NCI-H446 treated with DMSO at 0.1 percent for 48 hours (cell line): ENCODE measurements around the gene CRISPLD2.
"Not testable (repeated sequence)": the region's sequence is repeated elsewhere in the genome, so short reads cannot be mapped to it uniquely, and the experiment has no call there.

ENCODE experiments used
- DNase-seq: peaks from one replicate; lab custom pipeline; 2025; lab: John Stamatoyannopoulos, UW

CRISPLD2 gene

DNA sequence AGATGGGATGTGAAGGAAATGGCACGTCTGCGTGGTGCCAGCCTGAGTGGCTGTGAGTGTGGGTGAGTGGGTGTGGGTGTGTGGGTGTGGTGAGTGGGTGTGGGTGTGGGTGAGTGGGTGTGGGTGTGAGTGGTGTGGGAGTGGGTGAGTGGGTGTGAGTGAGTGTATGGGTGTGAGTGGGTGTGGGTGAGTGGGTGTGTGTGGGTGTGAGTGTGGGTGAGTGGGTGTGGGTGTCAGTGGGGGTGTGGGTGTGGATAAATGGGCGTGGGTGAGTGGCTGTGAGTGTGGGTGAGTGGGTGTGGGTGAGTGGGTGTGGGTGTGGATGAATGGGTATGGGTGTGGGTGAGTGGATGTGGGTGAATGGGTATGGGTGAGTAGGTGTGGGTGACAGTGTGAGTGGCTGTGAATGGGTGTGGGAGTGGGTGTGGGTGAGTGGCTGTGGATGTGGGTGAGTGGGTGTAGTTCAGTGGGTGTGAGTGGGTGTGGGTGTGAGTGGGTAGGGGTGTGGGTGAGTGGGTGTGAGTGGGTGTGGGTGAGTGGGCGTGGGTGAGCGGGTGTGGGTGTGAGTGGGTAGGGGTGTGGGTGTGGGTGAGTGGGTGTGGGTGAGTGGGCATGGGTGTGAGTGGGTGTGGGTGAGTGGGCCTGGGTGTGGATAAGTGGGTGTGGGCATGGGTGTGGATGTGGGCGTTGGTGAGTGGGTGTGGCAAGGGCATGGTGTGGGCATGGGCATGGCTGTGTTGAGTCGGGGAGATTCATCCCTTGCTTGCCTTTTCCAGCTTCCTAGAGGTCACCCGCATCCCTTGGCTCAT lies 110.7 kb downstream of the CRISPLD2 start:
- DNase-seq, result no peak

DNA sequence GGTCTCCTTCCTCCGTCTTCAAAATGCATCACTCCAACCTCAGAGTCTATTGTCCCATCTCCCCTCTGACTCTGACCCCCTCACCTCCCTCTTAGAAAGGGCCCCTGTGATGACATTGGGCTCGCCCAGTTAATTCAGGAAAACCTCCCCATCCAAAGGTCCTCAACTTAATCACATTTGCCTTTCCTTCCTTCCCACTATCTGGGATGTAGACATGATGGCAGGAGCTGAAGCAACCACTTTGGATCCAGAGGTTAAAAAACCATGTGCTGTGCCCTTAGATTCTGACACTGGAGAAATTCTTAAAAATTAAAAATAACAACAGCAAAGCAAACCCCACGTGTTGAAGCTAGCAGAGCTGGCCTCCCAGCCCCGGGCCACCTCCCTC lies 111.3 kb downstream of the CRISPLD2 start:
- no peak for DNase-seq

DNA sequence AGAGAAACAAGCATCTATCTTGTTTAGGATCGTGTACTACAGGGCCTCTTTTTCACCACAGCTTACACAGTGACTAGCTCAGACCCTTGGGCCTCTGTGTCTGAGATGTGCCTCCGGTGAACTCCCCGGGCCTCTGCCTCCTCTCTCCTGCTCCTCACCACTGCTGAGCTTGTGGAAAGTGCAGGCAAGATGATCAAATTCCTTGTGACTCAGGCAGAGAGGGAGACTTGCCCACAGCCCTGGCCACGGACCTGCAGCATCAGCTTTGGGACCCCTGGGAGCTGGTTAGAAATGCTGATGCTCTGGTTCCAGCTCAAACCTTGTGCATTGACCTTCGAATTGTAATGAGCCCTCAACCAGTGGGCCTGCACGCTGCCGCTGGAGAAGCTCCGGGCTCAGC lies 111.7 kb downstream of the CRISPLD2 start:
- no peak for DNase-seq

DNA sequence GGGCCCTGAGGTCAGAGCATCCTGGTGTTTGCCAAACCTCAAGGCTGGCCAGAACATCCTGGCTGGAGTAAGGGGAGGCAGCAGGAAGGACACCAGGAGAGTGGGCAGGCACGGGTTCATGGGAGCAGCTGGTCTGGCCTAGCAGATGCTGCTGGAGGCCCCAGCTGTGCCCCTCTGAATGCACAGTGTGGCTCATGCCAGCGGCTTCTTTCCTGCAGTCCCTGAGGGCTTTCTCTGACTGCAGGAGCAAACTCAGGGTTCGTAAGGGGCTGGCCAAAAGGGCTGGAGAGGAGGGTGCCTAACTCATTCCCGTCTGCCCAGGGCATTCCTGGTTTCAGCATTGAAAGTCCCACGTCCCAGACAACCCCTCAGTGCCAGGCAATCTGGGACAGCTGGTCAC lies 112.9 kb downstream of the CRISPLD2 start:
- DNase-seq, result no peak

DNA sequence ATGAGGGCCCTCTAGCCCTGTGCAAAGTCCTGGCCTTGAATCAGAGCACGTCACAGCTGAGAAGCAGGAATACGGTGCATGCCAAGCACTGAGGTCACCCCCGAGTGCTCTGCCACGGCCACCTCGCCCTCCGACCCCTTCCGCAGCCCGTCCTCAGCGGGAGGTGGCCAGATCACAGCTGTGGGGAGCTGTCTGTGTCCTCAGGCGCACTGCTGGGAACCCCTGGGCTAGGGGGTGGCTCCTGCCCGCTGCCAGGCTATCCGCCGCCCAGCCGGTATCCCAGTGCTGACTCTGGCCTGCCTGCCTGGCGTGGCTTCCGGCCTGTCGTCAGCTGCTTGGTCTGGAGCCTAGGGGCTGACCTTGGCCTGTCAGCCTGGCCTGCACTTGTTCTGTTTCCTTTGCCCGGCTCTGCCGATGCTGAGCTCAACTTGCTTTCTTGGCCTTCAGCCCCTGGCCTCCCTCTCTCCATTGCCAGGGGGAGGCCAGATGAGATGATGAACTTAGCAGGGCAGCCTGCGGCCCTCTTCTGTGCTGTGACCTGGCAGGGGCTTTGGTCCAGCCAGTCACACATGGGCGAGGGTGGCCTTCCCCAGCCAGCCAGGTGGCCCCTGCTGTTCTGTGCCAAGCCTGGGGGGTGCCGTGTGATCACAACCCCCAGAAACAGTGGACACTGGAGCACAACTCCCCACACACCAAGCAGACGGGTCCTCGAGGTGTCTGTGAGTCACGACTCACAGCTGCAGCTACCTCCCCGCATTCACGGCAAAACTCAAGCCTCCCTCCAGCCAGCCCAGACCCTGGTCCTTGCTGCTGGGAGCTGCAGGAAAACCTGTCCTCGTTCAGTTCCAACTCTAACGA lies 114.2 kb downstream of the CRISPLD2 start:
- DNase-seq, result no peak

DNA sequence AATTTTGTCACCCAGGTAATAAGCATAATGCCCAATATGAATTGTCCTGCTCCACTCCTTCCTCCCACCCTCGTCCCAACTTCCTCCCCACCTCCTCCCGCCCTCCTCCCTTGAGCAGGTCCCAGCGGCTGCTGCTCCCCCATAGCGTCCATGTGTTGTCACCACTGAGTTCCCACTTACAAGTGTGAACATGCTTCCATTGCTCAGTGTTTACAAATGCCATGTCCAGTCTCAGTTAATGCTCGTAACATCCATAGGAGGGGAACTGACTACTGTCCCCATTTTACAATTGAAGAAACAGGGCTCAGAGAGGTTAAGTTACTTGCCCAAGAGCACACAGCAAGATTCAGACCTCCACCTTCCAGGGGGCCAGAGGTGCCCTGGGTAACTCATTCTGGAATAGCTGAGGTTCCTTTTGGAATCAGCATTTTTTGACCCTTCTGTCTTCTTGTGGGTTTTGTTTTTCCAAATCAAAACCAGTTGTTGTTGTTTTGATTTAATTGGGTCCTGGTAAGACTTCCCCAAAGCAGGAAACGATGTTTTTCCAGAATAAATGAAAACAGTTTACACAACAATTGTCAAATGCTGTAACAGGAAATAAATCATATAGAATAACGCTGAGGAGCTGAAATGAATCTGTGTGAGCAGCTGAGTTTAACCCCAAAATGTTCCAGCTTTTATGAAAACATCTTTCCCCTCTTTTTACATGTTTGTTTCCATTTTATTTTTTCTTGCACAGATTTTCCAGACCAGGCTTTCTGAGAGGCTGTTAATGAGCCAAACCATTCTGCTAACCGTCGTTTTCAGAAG lies 117.6 kb downstream of the CRISPLD2 start:
- no peak for DNase-seq

DNA sequence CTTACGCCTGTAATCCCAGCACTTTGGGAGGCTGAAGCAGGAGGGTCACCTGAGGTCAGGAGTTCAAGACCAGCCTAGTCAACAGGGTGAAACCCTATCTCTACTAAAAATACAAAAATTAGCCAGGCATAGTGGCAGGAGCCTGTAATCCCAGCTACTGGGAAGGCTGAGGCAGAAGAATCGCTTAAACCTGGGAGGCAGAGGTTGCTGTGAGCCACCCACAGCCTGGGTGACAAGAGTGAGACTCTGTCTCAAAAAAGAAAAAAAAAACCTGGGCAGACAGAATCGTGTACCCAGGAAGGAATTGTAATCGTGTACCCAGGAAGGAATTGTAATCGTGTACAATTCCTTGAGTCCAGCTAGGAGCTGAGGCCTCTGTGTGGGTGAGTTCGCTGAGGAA lies 118.8 kb downstream of the CRISPLD2 start:
- not testable (repeated sequence) for DNase-seq

DNA sequence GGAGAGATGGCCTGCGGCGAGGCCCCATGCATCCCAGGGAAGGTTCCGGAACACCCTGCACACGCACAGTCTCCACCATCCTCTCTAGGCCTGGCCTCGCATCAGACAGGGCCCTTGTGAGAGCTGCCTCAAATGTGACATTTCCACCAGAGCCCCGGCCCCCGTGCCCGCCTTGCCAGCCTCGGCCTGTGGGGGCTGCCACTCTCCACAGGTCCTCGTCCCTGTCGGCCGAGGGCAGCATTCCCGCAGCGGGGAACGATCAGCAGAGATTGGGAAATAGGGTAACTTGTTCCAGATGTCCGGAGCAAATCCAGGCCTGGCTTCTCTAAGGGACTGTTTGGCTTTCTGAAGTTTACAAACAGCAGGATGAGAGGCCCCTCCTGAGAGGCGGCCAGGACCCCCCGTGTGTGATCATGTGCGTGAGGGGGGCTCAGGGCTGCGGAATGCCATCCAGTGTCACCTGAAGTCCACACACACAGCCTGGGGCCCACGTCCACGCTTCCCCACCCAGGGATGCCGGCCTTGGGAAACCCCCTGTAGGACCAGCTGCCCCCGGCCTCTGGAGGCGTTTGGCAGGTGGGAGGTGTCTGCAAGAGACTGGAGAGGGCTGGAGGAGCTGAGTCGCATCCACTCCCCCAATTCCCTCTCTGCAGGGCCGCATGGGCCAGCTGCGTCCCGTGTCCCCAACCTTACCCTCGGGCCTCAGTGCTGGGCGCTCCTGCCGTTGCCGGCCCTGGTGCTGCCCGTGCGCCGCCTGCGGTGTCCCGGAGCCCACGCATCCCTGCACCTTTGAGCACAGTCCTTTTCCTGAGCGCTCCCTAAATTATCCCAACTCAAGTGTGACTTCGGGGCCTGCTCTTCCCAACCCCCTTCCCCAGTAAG lies 121.1 kb downstream of the CRISPLD2 start:
- no peak for DNase-seq

DNA sequence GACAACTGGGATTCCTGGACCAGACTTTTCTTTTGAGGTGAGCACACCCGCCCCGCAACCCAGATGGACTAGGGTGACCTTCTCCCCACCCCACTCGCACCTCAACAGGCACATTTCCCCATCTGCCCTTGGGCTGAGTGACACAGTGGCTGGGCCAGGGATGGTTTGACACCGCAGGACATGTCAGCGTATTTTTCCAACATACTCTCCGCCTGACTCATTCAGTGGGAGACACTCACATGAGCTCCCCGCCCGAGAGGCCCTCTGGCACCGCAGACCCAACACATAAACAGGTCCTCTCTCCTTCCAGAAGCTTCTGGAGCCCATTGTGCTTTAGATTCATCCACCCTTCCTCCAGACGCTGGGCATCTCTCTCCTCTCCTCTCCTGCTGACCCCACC lies 122.1 kb downstream of the CRISPLD2 start:
- DNase-seq, result no peak

DNA sequence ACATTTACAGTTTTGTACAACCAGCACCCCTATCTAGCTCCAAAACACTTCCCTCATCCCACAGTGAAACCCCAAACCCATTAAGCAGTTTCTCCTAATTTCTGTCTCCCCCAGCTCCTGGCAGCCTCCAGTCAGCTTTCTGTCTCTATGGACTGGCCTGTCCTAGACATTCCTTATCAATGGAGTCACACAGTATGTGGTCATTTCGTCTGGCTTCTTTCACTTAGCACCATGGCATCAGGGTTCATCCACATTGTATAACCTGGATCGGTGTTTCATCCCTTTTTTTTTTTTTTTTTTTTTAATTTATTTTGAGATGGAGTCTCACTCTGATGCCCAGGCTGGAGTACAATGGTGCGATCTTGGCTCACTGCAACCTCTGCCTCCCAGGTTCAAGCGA lies 123.0 kb downstream of the CRISPLD2 start:
- no peak for DNase-seq

DNA sequence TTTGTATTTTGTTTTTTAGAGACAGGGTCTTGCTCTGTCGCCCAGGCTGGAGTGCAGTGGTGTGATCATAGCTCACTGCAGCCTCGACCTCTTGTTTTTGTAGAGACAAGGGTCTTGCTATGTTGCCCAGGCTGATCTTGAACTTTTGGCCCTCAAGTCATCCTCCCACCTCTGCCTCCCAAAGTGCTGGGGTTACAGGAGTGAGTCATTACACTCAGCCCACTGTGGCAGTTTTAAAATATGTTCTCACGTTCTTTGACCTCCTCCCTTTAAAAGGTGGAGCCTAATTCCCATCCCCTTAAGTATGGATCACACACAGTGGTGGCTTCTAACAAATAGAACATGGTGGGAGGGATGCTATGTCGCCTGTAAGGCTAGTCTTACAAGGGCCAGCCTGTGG lies 123.8 kb downstream of the CRISPLD2 start:
- no peak for DNase-seq

DNA sequence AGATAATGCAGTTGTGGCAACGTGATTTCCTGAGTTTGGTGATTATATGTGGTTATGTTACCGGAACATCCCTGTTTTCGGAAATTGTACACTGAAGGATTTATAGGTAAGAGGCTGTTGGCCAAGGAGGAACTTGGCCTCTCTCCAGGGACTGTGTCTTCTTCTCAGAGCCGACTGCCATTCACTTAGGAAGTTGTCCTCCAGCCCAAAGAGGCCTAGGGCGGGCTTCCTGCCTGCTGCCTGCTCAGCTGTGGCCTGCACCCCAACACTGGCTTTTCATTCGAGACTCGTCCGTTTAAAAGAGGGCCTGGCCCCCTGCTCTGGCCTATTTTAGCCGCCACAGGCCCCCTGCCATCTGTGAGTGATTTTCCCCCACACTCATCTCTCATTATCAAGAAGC lies 127.2 kb downstream of the CRISPLD2 start:
- no peak for DNase-seq

DNA sequence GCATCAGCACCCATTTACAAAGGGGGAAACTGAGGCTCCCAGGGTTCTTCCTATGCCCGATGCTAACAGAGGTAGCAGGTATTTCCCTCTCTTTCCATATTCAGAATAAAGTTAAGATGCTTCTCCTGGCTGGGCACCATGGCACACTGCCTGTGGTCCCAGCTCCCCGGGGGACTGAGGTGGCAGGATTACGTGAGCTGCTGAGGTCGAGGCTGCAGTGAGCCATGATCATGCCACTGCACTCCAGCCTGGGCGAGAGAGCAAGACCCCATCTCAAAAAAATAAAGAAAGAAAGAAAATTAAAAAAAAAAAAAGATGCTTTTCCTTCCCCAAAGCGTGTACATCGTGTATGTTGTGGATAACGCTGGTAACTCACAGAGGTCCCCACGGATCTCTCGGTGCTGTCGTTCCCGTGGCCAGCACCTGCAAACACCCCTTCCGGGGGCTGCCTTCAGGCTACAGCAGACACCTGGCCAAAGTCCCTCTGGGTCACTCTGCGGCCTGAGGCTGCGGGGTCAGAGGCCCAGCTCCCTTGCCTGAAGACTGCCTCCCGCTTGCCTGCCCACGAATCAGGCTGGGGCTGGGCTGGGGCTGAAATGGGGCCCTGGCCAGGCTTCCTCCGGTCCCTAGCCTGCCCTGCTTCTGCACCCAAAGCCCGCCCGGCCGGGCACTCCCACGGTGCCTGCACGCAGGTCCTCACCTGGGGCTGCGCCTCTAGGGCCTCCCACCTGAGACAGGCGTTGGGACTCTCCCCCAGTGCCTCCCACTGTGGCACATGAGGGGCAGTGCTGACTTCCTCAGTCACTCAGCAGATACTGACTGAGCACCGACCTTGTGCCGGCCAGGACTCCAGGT lies 128.4 kb downstream of the CRISPLD2 start:
- no peak for DNase-seq

DNA sequence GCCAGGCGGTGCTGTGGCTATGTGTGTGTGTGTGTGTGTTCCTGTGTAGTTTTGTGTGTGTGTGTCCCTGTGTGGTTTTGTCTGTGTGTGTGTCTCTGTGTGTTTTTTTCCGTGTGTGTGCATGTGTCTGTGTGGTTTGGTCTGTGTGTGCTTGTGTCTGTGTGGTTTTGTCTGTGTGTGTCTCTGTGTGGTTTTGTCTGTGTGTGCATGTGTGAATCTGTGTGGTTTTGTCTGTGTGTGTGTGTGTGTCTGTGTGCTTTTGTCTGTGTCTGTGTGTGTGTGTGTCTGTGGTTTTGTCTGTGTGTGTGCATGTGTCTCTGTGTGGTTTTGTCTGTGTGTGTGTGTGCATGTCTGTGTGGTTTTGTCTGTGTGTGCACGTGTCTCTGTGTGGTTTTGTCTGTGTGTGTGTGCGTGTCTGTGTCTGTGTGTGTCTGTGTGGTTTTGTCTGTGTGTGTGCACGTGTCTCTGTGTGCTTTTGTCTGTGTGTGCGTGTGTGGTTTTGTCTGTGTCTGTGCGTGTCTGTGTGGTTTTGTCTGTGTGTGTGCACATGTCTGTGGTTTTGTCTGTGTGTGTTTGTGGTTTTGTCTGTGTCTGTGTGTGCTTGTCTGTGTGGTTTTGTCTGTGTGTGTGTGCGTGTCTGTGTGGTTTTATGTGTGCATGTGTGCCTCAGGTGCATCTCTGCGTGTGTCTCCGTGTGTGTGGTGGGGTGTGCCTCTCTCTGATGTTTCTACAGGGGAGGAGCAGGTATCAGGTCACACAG lies 129.2 kb downstream of the CRISPLD2 start:
- no peak for DNase-seq

DNA sequence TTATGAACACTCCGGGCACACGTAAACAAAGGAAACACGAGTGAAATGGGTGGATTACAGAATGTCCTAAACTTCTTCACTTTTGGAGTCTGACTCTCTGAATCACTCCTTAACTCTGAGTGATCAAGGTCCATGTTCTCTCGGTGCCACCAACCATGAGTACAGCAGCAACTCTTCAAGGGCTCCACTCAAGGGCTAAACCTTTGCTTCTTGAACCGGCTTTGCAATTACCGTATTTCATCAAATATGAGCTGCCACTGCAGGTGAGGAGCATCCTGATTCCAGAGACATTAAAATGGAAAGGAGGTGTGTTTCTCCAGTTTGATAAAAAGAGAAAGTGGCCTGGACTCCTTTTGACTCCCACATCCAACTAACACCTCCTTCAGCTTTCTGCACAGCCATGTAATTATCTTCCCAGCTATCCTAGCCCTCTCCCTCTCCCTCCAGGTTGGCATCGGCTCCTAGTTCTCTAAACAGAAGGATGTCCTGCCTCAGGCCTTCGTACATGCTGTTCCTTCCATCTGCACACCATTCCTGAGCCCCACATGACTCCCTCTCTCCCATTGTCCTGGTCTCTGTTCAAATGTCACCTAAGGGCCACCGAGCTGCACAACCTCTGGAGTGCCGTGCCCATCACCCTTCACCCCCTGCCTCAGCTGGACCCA lies 130.1 kb downstream of the CRISPLD2 start:
- DNase-seq, result no peak

DNA sequence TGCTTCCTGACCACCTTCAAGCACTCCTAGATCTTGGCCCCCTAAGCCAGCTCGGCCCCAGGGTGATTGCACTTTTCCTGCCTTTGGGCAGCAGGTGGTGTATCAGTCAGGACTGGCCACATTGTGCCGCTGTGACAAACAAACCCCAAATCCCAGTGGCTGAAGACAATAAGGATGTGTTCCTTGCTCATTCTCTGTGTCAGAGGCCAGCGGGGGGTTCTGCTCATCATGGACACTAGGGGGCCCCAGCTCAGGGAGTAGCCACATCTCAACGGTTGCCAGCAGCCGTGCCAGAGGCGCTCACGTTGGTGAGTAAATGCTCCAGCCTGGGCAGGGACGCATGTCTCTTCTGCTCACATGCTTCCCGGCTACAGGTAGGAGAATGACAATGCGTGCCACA lies 131.1 kb downstream of the CRISPLD2 start:
- DNase-seq, result no peak

DNA sequence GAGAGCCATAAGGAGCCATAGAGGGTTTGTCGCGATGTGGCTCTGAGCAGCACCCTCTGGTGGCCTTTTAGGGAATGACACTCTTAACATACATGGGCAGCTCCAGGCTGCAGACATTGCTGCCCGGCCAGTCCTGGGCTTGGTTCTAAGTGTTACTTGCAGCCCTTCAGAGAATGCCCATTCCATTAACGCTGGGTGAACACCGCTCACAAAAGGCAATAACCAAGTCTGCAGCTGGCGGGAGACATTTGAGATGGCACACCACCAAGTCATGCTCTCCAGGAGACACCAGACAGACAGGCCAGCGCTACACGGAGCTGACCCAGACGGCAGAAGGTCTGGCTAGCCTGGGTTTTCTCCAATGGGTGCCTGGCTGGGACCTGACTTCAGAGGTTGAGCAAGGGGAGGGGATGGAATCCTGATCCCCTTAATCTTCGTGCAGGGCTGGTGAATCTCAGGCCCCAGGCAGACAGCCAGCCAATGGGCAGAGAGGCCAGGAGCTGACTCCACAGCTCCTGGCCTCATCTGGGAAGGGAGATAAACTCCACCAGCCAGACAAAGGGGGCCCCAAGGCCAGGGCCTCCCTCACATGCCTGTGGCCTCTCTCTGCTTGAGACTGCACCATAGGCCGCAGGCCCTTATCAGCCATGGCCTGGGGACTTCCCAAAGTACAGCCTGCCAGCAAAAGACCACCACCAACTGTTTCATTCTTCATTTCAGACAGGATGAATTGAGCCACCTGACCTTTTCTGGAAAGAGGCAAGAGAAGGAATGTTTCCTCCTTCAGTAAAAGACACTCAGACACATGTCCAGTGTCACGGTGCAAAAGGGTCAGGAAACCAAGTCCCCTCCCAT lies 132.8 kb downstream of the CRISPLD2 start:
- peak; percentile 20 for DNase-seq

DNA sequence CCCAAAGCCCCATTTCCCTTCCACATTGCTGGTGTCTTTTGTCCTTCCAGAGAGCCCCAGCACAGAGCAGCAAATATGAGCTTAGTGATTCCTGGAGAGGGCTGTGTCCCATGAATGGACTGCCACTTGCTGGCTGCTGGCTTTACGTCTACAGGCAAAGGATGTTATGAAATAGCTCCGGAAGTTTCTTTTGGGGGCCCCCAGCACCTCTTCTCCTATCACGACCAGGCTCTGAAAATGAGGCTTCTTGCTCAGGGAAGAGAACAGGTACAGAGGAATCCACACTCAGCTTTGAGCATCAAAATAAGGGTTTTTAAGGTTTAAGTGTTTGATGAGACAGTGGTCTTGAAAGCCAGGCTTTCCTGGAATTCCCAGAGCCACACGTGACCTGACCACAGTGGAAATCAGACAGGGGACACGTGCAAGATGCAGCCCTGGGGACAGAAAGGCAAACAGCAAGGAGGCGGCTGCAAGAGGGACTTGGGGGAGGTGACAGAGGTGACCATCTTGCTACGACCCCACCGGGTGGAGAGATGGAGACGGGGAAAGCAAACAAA lies 133.5 kb downstream of the CRISPLD2 start:
- DNase-seq, result no peak
